ENCODE results near the gene PTCHD1. TPM values are rescaled to one million over a fixed set of nuclear protein-coding genes. Genes with fewer than 3 reads are reported as not detected.

Gene PTCHD1
- total and polyA plus RNA-seq, 10 of the 15 experiments (the other 5 are each of a cell fraction or from before 2014, with no cell fraction given) = not detected

- BruUV-seq (replicated peaks) = no TSS peak
- in situ Hi-C loops (cut with MboI) (no loop called here), intact Hi-C loops (cut with micrococcal nuclease; ENCODE audit: unreplicated experiment) (no loop called here)
- Histone ChIP-seq H3K4me3 (no peak overlapping the region), H3K4me1 (ENCODE audit: control insufficient read depth, insufficient read depth, low read length) (no peaks in the 10 kb centered on the region), H3K36me3 (ENCODE audit: control insufficient read depth in 2 of 2, insufficient read depth in 2 of 2, low read length in 1 of 2) (no peaks in the 10 kb centered on the region), H3K79me2 (ENCODE audit: control insufficient read depth, insufficient read depth, low read length) (no peaks in the 10 kb centered on the region), H3K4me2 (ENCODE audit: control insufficient read depth, insufficient read depth) (no peak overlapping the region), H4K20me1 (ENCODE audit: control insufficient read depth, insufficient read depth) (no peaks in the 10 kb centered on the region), H3K9me3 (replicated peaks; ENCODE audit: control insufficient read depth, insufficient read depth, low read length) (no peaks in the 10 kb centered on the region), H3K27ac (ENCODE audit: control insufficient read depth, insufficient read depth) (no peak overlapping the region), H2AFZ (ENCODE audit: control insufficient read depth, low read depth, low read length) (no peak overlapping the region), H3K27me3 (replicated peaks in 1 of 2; ENCODE audit: control insufficient read depth in 2 of 2, insufficient read depth in 2 of 2, low read length in 1 of 2) (no peaks in the 10 kb centered on the region), H3K9ac (ENCODE audit: control insufficient read depth, insufficient read depth, low read length) (no peak overlapping the region)
- WGBS (ENCODE audit: insufficient coverage, insufficient replicate concordance, low lambda C conversion rate, missing lambda C conversion rate) = 48% methylated on average over 11 of the region's 11 CpGs
- CTCF ChIA-PET = no interaction called here
- RAD21 ChIA-PET (ENCODE audit: unreplicated experiment) = no interaction called here
- SMC1A ChIA-PET (ENCODE audit: uncharacterized antibody, unreplicated experiment) = no interaction called here
- FAIRE-seq (no peak), DNase-seq (ENCODE audit: low read depth, low spot score) (no peak), ATAC-seq (no peak)
- POLR2A ChIA-PET = no interaction called here
- TF ChIP-seq HDAC6 (IDR thresholded peaks at IDR 0.05; ENCODE audit: unreplicated experiment) (no peak), ZNF384 (IDR thresholded peaks at IDR 0.05; ENCODE audit: borderline replicate concordance, low read depth, low read length) (no peak), YY1 (IDR thresholded peaks at IDR 0.05; ENCODE audit: low read depth, low read length) (no peak)
Observed at GRCh38 chrX:23390979-23391378, 56.3 kb downstream of the PTCHD1 start.

GRCh38 chrX:23392195-23392594, 57.5 kb downstream of the PTCHD1 start:
- TF ChIP-seq NKRF (conservative IDR thresholded peaks at IDR 0.05) (no peak), ZBTB40 (IDR thresholded peaks at IDR 0.05; ENCODE audit: borderline replicate concordance) (no peak)
- ChIA-PET POLR2A (no interaction called here), RAD21 (ENCODE audit: unreplicated experiment) (no interaction called here), CTCF (interaction anchor here (0.6 kb wide), 1 partner anchor 200 kb away, joined by 3 read pairs; no protein-coding TSS in a partner anchor), SMC1A (ENCODE audit: uncharacterized antibody, unreplicated experiment) (no interaction called here)
- H3K9ac ChIP-seq (ENCODE audit: control insufficient read depth, insufficient read depth, low read length) = no peak overlapping the region
- no TSS peak for BruUV-seq (replicated peaks)
- H3K79me2 ChIP-seq (ENCODE audit: control insufficient read depth, insufficient read depth, low read length) = no peaks in the 10 kb centered on the region
- no peaks in the 10 kb centered on the region for H3K4me1 ChIP-seq (ENCODE audit: control insufficient read depth, insufficient read depth, low read length)
- in situ Hi-C loops (cut with MboI) (no loop called here), intact Hi-C loops (cut with micrococcal nuclease; ENCODE audit: unreplicated experiment) (no loop called here)
- no peak overlapping the region for H2AFZ ChIP-seq (ENCODE audit: control insufficient read depth, low read depth, low read length)
- no peak overlapping the region for H3K27ac ChIP-seq (ENCODE audit: control insufficient read depth, insufficient read depth)
- H4K20me1 ChIP-seq (ENCODE audit: control insufficient read depth, insufficient read depth) = no peaks in the 10 kb centered on the region
- no peak overlapping the region for H3K4me2 ChIP-seq (ENCODE audit: control insufficient read depth, insufficient read depth)
- 36% methylated on average over 5 of the region's 5 CpGs for WGBS (ENCODE audit: insufficient coverage, insufficient replicate concordance, low lambda C conversion rate, missing lambda C conversion rate)
- H3K27me3 ChIP-seq (replicated peaks in 1 of 2; ENCODE audit: control insufficient read depth in 2 of 2, insufficient read depth in 2 of 2, low read length in 1 of 2) = no peaks in the 10 kb centered on the region
- ATAC-seq = no peak
- H3K9me3 ChIP-seq (replicated peaks; ENCODE audit: control insufficient read depth, insufficient read depth, low read length) = no peaks in the 10 kb centered on the region
- DNase-seq (ENCODE audit: low read depth, low spot score) = no peak
- H3K4me3 ChIP-seq = no peak overlapping the region
- no peak for FAIRE-seq
- no peaks in the 10 kb centered on the region for H3K36me3 ChIP-seq (ENCODE audit: control insufficient read depth in 2 of 2, insufficient read depth in 2 of 2, low read length in 1 of 2)

All from GM12878 (cell line).